SK-N-SH (cell line): Measurements from ENCODE around the gene LBR. TPM values are rescaled to one million over a fixed set of nuclear protein-coding genes. Genes with fewer than 3 reads are reported as not detected.

Experiments
- CTCF ChIA-PET: fragments of 300-600, 350-600 bp; formaldehyde crosslinking; extraction: SDS; loops from one replicate; lab custom pipeline; 2021; lab: Yijun Ruan, JAX
- POLR2A ChIA-PET: fragments of 350-600 bp; sonication (Branson Sonifier 250); formaldehyde crosslinking; extraction: SDS; loops from one replicate; lab custom pipeline; 2020; ENCODE audit warnings: antibody characterized with exemption, inconsistent platforms; lab: Yijun Ruan, JAX
- DNase-seq: peaks from one replicate; pipeline ENCODE4 v3.0.0; 2012
- H2AFZ ChIP-seq: fragments of 200-600 bp; sonication (generic); 2 replicates; pipeline ENCODE4 v1.8.1; 2016; ENCODE audit warnings: antibody characterized with exemption, mild to moderate bottlenecking, low read depth
- H3F3A ChIP-seq: fragments of 200-600 bp; sonication (generic); replicated peaks from 2 replicates; pipeline ENCODE3; 2016; ENCODE audit warnings: antibody characterized with exemption, mild to moderate bottlenecking; ENCODE audit not compliant: insufficient read depth
- H3K27ac ChIP-seq, 2 experiments: fragments of 200-500 bp in 1 of 2; fragments of 200-600 bp in 1 of 2; sonication (Bioruptor generic) in 1 of 2; sonication (generic), shearing (Covaris generic) in 1 of 2; 2 replicates each; pipeline versions ENCODE4 v1.5.1 to v1.6.1; 2014 to 2016; ENCODE audit warnings: low read depth in 2 of 2, inconsistent platforms in 1 of 2, low read length in 1 of 2, mild to moderate bottlenecking in 1 of 2, mixed read lengths in 1 of 2
- H3K27me3 ChIP-seq: fragments of 200-600 bp; sonication (generic), shearing (Covaris generic); 2 replicates; pipeline ENCODE4 v1.6.1; 2016; ENCODE audit warnings: mixed run types; ENCODE audit not compliant: insufficient read depth
- H3K36me3 ChIP-seq, 2 experiments: fragments of 200-500 bp in 1 of 2; fragments of 200-600 bp in 1 of 2; sonication (Bioruptor generic) in 1 of 2; sonication (generic) in 1 of 2; replicated peaks in 1 of 2; 2 replicates each; pipeline versions ENCODE3 to v1.5.1; 2014 to 2016; ENCODE audit warnings: low read length in 1 of 2, mild to moderate bottlenecking in 1 of 2; ENCODE audit not compliant: insufficient read depth in 2 of 2, control insufficient read depth in 1 of 2
- H3K4me1 ChIP-seq, 2 experiments: fragments of 200-500 bp in 1 of 2; fragments of 200-600 bp in 1 of 2; sonication (Bioruptor generic) in 1 of 2; sonication (generic), shearing (Covaris generic) in 1 of 2; 2 replicates each; pipeline versions ENCODE4 v1.5.1 to v1.6.1; 2014 to 2016; ENCODE audit warnings: low read depth in 1 of 2, low read length in 1 of 2, mixed run types in 1 of 2; ENCODE audit not compliant: insufficient read depth in 2 of 2, control insufficient read depth in 1 of 2
- H3K4me2 ChIP-seq: fragments of 200-600 bp; sonication (generic), shearing (Covaris generic); 2 replicates; pipeline ENCODE4 v1.6.1; 2017; ENCODE audit warnings: mixed run types
- H3K4me3 ChIP-seq, 2 experiments: fragments of 200-500 bp in 1 of 2; fragments of 200-600 bp in 1 of 2; sonication (Bioruptor generic) in 1 of 2; sonication (generic), shearing (Covaris generic) in 1 of 2; 2 replicates each; pipeline versions ENCODE4 v1.5.1 to v1.8.1; 2014 to 2016; ENCODE audit warnings: low read depth in 2 of 2, inconsistent platforms in 1 of 2, low read length in 1 of 2, mild to moderate bottlenecking in 1 of 2, mixed read lengths in 1 of 2, moderate library complexity in 1 of 2
- H3K79me2 ChIP-seq: fragments of 200-600 bp; sonication (generic); 2 replicates; pipeline ENCODE4 v1.8.1; 2017; ENCODE audit warnings: mild to moderate bottlenecking; ENCODE audit not compliant: insufficient read depth
- H3K9ac ChIP-seq: fragments of 200-600 bp; sonication (generic); 2 replicates; pipeline ENCODE4 v1.6.1; 2017; ENCODE audit warnings: mixed run types
- H3K9me2 ChIP-seq: fragments of 200-600 bp; sonication (generic); 2 replicates; pipeline ENCODE4 v1.6.1; 2017; ENCODE audit warnings: mixed run types
- H3K9me3 ChIP-seq: fragments of 200-600 bp; sonication (generic); 2 replicates; pipeline ENCODE4 v1.6.1; 2017; ENCODE audit warnings: mixed run types, mild to moderate bottlenecking, moderate library complexity
- H4K20me1 ChIP-seq: fragments of 200-600 bp; sonication (generic); 2 replicates; pipeline ENCODE4 v1.6.1; 2017; ENCODE audit warnings: mild to moderate bottlenecking, mixed run types; ENCODE audit not compliant: insufficient read depth
- CTCF ChIP-seq: fragments of 200-600 bp; sonication (generic); IDR thresholded peaks from 2 replicates; pipeline ENCODE4 v1.6.1; 2017; ENCODE audit warnings: antibody characterized with exemption, mild to moderate bottlenecking, moderate library complexity
- EP300 ChIP-seq, 2 experiments: IDR thresholded peaks; 2 replicates each; pipeline versions ENCODE4 v1.4.0 to v1.6.1; 2012; ENCODE audit warnings: borderline replicate concordance in 1 of 2, low read depth in 1 of 2, low read length in 1 of 2
- FOXM1 ChIP-seq: IDR thresholded peaks from 2 replicates; pipeline ENCODE4 v1.4.0; 2012; ENCODE audit warnings: low read depth, mild to moderate bottlenecking
- MEF2A ChIP-seq: IDR thresholded peaks from 2 replicates; pipeline ENCODE4 v1.4.0; 2012; ENCODE audit warnings: low read depth, borderline replicate concordance
- MXI1 ChIP-seq: IDR thresholded peaks from 2 replicates; pipeline ENCODE4 v1.6.1; 2012; ENCODE audit warnings: mild to moderate bottlenecking, low read depth, low read length, improper control_type of control experiment
- PBX3 ChIP-seq: IDR thresholded peaks from 2 replicates; pipeline ENCODE4; 2012
- SMC3 ChIP-seq: IDR thresholded peaks from 2 replicates; pipeline ENCODE4 v1.6.1; 2012; ENCODE audit warnings: low read depth, low read length, improper control_type of control experiment
- WGBS: methylation state at CpG from one replicate; pipeline ENCODE4 v1.1.6; 2017; ENCODE audit warnings: low lambda C conversion rate; 5-methylcytosine and 5-hydroxymethylcytosine counted together
- polyA plus RNA-seq, 3 experiments: library from polyadenylated mRNA; depleted of rRNA; stranded (reverse); fragments of >200 nt; gene quantifications; 2 replicates each; pipeline ENCODE4 v1.2.3, GENCODE V29; 2012

The LBR gene
- polyA plus RNA-seq, 1 of the 3 experiments (the other 2 are of a cell fraction) = 10.6 TPM

- Histone ChIP-seq H3K9ac (no peak overlapping the region), H3K9me2 (no peaks in the 10 kb centered on the region), H3K36me3 (peaks cover 21 to 23% of the 10 kb centered on the region in 2 experiments), H4K20me1 (peaks cover 13% of the 10 kb centered on the region)
- TF ChIP-seq SMC3 (no peak), CTCF (no peak), PBX3 (no peak), FOXM1 (no peak)
- TF ChIP-seq, all 33 proteins: peak for 0
- H2AFZ ChIP-seq = no peak overlapping the region
- 66% methylated on average over 2 of the region's 2 CpGs for WGBS
- POLR2A ChIA-PET = no interaction called here
- peaks cover 68% of the 10 kb centered on the region for H3K79me2 ChIP-seq
- H3K9me3 ChIP-seq = no peaks in the 10 kb centered on the region
- peaks cover 34 to 44% of the 10 kb centered on the region in 2 experiments; a peak in 3 of 4 replicates for H3K4me1 ChIP-seq
- CTCF ChIA-PET = interaction anchor here (1.1 kb wide), 1 partner anchor 51 kb away, joined by 3 read pairs; no protein-coding TSS in a partner anchor
- H3K4me2 ChIP-seq = peak overlapping the region; percentile 91; the same call in 1 of the 2 replicates
- H3K27me3 ChIP-seq = no peaks in the 10 kb centered on the region
- H3F3A ChIP-seq = peaks cover 21% of the 10 kb centered on the region
- no peak for DNase-seq
- H3K27ac ChIP-seq = peak overlapping the region in 1 of 2 experiments; percentile 93; a peak in 2 of 4 replicates
- H3K4me3 ChIP-seq = no peak overlapping the region
Observed at GRCh38 chr1:225423518-225423855, 4.4 kb downstream of the LBR start.

GRCh38 chr1:225422795-225423517, 4.9 kb downstream of the LBR start:
- peak; percentile 75 for DNase-seq
- H3K9me2 ChIP-seq = no peaks in the 10 kb centered on the region
- H3K27ac ChIP-seq = peak overlapping the region in 1 of 2 experiments; percentile 93; a peak in 2 of 4 replicates
- WGBS = 43% methylated on average over 7 of the region's 7 CpGs
- H3K4me3 ChIP-seq = no peak overlapping the region
- peaks cover 21% of the 10 kb centered on the region for H3F3A ChIP-seq
- peak overlapping the region; percentile 91; the same call in 1 of the 2 replicates for H3K4me2 ChIP-seq
- H2AFZ ChIP-seq = no peak overlapping the region
- peaks cover 25 to 26% of the 10 kb centered on the region in 2 experiments for H3K36me3 ChIP-seq
- TF ChIP-seq MEF2A (no peak), EP300 (IDR thresholded peaks at IDR 0.05; ENCODE audit: borderline replicate concordance in 1 of 2, low read depth in 1 of 2, low read length in 1 of 2) (peak in 1 of 2 experiments; percentile 58; a peak in 1 of 4 replicates), PBX3 (no peak), MXI1 (peak; percentile 52; the same call in 1 of the 2 replicates)
- peaks cover 13% of the 10 kb centered on the region for H4K20me1 ChIP-seq
- peaks cover 34 to 44% of the 10 kb centered on the region in 2 experiments; a peak in 3 of 4 replicates for H3K4me1 ChIP-seq
- ChIA-PET POLR2A (no interaction called here), CTCF (interaction anchor here (1.0 to 1.7 kb wide), 3 partner anchors 52 to 703 kb away, joined by 3 to 4 read pairs (median 3); no protein-coding TSS in a partner anchor)
- H3K9ac ChIP-seq = no peak overlapping the region
- H3K9me3 ChIP-seq = no peaks in the 10 kb centered on the region
- no peaks in the 10 kb centered on the region for H3K27me3 ChIP-seq
- H3K79me2 ChIP-seq = peaks cover 68% of the 10 kb centered on the region
